IMR-90 (cell line): Measurements from ENCODE around the gene CALCOCO1. TPM values are rescaled to one million over a fixed set of nuclear protein-coding genes. Genes with fewer than 3 reads are reported as not detected.

Experiments
- ATAC-seq: fragments of 200-7000 bp; cut with Tn5 transposase; 2 replicates; pipeline ENCODE4 v1.9.1; 2020; ENCODE audit warnings: low read depth, mild to moderate bottlenecking, moderate library complexity
- BruUV-seq: library from RNA; stranded (reverse); fragments of 400-500 nt; replicated peaks from 2 replicates; lab custom pipeline; 2021; lab: Mats Ljungman, UMichigan
- CTCF ChIA-PET: fragments of 300-600 bp; formaldehyde crosslinking; extraction: SDS; loops from one replicate; lab custom pipeline; 2021; ENCODE audit warnings: antibody characterized with exemption; lab: Yijun Ruan, JAX
- POLR2A ChIA-PET: fragments of 300-600 bp; sonication (Branson Sonifier 250); formaldehyde crosslinking; loops from one replicate; lab custom pipeline; 2022; ENCODE audit warnings: antibody characterized with exemption; ENCODE audit not compliant: unreplicated experiment; lab: Charles Lee
- DNase-seq: peaks from one replicate; pipeline ENCODE4 v3.0.0; 2013
- H2AFZ ChIP-seq: replicated peaks from 2 replicates; pipeline ENCODE3; 2013; ENCODE audit warnings: low read length, mild to moderate bottlenecking; ENCODE audit not compliant: poor library complexity
- H2AK5ac ChIP-seq: 2 replicates; pipeline ENCODE4 v1.6.1; 2013; ENCODE audit warnings: low read depth, low read length, inconsistent platforms
- H2AK9ac ChIP-seq: replicated peaks from 2 replicates; pipeline ENCODE3; 2013; ENCODE audit warnings: mild to moderate bottlenecking, low read depth, low read length, moderate library complexity; ENCODE audit not compliant: poor library complexity
- H2BK120ac ChIP-seq: 2 replicates; pipeline ENCODE4 v1.6.1; 2013; ENCODE audit warnings: low read depth, low read length, inconsistent platforms
- H2BK15ac ChIP-seq: 3 replicates; pipeline ENCODE4 v1.6.1; 2013; ENCODE audit warnings: low read depth, low read length, inconsistent platforms
- H2BK20ac ChIP-seq: 2 replicates; pipeline ENCODE4 v1.6.1; 2013; ENCODE audit warnings: low read depth, mild to moderate bottlenecking, inconsistent platforms, low read length, moderate library complexity
- H2BK5ac ChIP-seq: 2 replicates; pipeline ENCODE4 v1.6.1; 2013; ENCODE audit warnings: mild to moderate bottlenecking, low read depth, low read length, inconsistent platforms; ENCODE audit not compliant: poor library complexity, severe bottlenecking
- H3K14ac ChIP-seq: replicated peaks from 2 replicates; pipeline ENCODE4 v1.6.1; 2013; ENCODE audit warnings: low read depth, low read length, inconsistent platforms
- H3K18ac ChIP-seq: 2 replicates; pipeline ENCODE4 v1.6.1; 2013; ENCODE audit warnings: low read depth, low read length, control low read depth
- H3K23ac ChIP-seq: 2 replicates; pipeline ENCODE4 v1.6.1; 2013; ENCODE audit warnings: low read depth, low read length, inconsistent platforms
- H3K27ac ChIP-seq: 2 replicates; pipeline ENCODE4 v1.5.1; 2013; ENCODE audit warnings: mild to moderate bottlenecking, control low read depth, low read length; ENCODE audit not compliant: insufficient read depth
- H3K27me3 ChIP-seq: 2 replicates; pipeline ENCODE4 v1.6.1; 2013; ENCODE audit warnings: low read length; ENCODE audit not compliant: control insufficient read depth, insufficient read depth
- H3K36me3 ChIP-seq: 2 replicates; pipeline ENCODE4 v1.6.1; 2013; ENCODE audit warnings: low read length, mixed read lengths; ENCODE audit not compliant: control insufficient read depth, insufficient read depth
- H3K4ac ChIP-seq: 2 replicates; pipeline ENCODE4 v1.6.1; 2013; ENCODE audit warnings: low read depth, low read length, inconsistent platforms
- H3K4me1 ChIP-seq: 2 replicates; pipeline ENCODE4 v1.6.1; 2013; ENCODE audit warnings: low read length, mixed read lengths; ENCODE audit not compliant: control insufficient read depth, insufficient read depth
- H3K4me2 ChIP-seq: 2 replicates; pipeline ENCODE4 v1.6.1; 2013; ENCODE audit warnings: low read depth, mild to moderate bottlenecking, control low read depth, low read length, moderate library complexity
- H3K4me3 ChIP-seq: 2 replicates; pipeline ENCODE4 v1.5.1; 2013; ENCODE audit warnings: low read depth, mild to moderate bottlenecking, control low read depth, low read length, moderate library complexity; ENCODE audit not compliant: insufficient read depth
- H3K56ac ChIP-seq: 2 replicates; pipeline ENCODE4 v1.6.1; 2013; ENCODE audit warnings: low read length, inconsistent platforms; ENCODE audit not compliant: insufficient read depth; ENCODE audit errors: extremely low read depth
- H3K79me1 ChIP-seq, 2 experiments: 2 replicates each; pipeline ENCODE4 v1.6.1; 2013; ENCODE audit warnings: low read length in 2 of 2, inconsistent platforms in 1 of 2, low read depth in 1 of 2
- H3K9ac ChIP-seq: 2 replicates; pipeline ENCODE4 v1.6.1; 2013; ENCODE audit warnings: low read depth, low read length, control low read depth
- H3K9me1 ChIP-seq: 2 replicates; pipeline ENCODE4 v1.6.1; 2013; ENCODE audit warnings: low read length, inconsistent platforms; ENCODE audit not compliant: insufficient read depth
- H3K9me3 ChIP-seq: 2 replicates; pipeline ENCODE4 v1.6.1; 2013; ENCODE audit warnings: low read length; ENCODE audit not compliant: control insufficient read depth, insufficient read depth
- H4K20me1 ChIP-seq: 2 replicates; pipeline ENCODE4 v1.6.1; 2013; ENCODE audit warnings: low read length, inconsistent platforms; ENCODE audit not compliant: insufficient read depth
- H4K5ac ChIP-seq: 2 replicates; pipeline ENCODE4 v1.6.1; 2013; ENCODE audit warnings: mild to moderate bottlenecking, low read depth, low read length, control low read depth
- H4K8ac ChIP-seq, 2 experiments: 2 replicates each; pipeline ENCODE4 v1.6.1; 2013; ENCODE audit warnings: low read depth in 2 of 2, low read length in 2 of 2, control low read depth in 1 of 2, inconsistent platforms in 1 of 2
- H4K91ac ChIP-seq: 2 replicates; pipeline ENCODE4 v1.6.1; 2013; ENCODE audit warnings: low read depth, low read length, inconsistent platforms; ENCODE audit not compliant: insufficient read depth
- CEBPB ChIP-seq: IDR thresholded peaks from 2 replicates; pipeline ENCODE4 v1.6.1; 2012; ENCODE audit warnings: low read depth, low read length, improper control_type of control experiment
- CHD1 ChIP-seq: IDR thresholded peaks from 2 replicates; pipeline ENCODE4 v1.6.1; 2012; ENCODE audit warnings: low read depth, low read length, improper control_type of control experiment
- CTCF ChIP-seq: conservative IDR thresholded peaks from 2 replicates; pipeline ENCODE4 v1.5.1; 2012; ENCODE audit warnings: mild to moderate bottlenecking, low read depth, low read length, improper control_type of control experiment
- ELK1 ChIP-seq: fragments of 150-350 bp; IDR thresholded peaks from 2 replicates; pipeline ENCODE4 v1.6.1; 2016; ENCODE audit warnings: low read depth, mild to moderate bottlenecking, low read length, moderate library complexity, borderline replicate concordance
- WGBS, 2 experiments: methylation state at CpG; one replicate each; pipeline versions ENCODE4 v1.1.5 to v1.1.7; 2013; ENCODE audit warnings: missing lambda C conversion rate in 2 of 2; ENCODE audit not compliant: insufficient read length in 1 of 2; ENCODE audit errors: extremely low coverage in 2 of 2; 5-methylcytosine and 5-hydroxymethylcytosine counted together
- dilution Hi-C: fragments of 300-500 bp; cut with HindIII; formaldehyde crosslinking; loops from one replicate; pipeline ENCODE4 v1.14.3; 2018; ENCODE audit warnings: low sequenced_read_pairs; ENCODE audit not compliant: unreplicated experiment
- in situ Hi-C: fragments of 300-500 bp; cut with MboI; formaldehyde crosslinking; loops from 3 replicates; pipeline ENCODE4 v1.14.3; 2019; ENCODE audit warnings: low sequenced_read_pairs, inconsistent platforms, mixed read lengths
- intact Hi-C: fragments of 100-400 bp; cut with micrococcal nuclease; formaldehyde crosslinking; loops from 2 replicates; pipeline ENCODE4 v1.10.0; 2022
- polyA plus RNA-seq, 3 experiments: library from polyadenylated mRNA; depleted of rRNA; stranded (reverse); fragments of >200 nt; gene quantifications; 2 replicates each; pipeline ENCODE4 v1.2.3, GENCODE V29; 2012; ENCODE audit warnings: low replicate concordance in 1 of 3
- total RNA-seq: library from RNA; depleted of rRNA; stranded (reverse); fragments of >200 nt; gene quantifications from 2 replicates; pipeline ENCODE4 v1.2.3, GENCODE V29; 2012; rRNA removed

CALCOCO1 gene
- total and polyA plus RNA-seq, 2 of the 4 experiments (the other 2 are of a cell fraction): 156 to 169 TPM

- peak overlapping the region; percentile 84; the same call in 1 of the 2 replicates for H2BK20ac ChIP-seq
- in situ Hi-C loops: no loop called here
- peak overlapping the region; percentile 90 for H2BK120ac ChIP-seq
- no peak overlapping the region for H3K4me3 ChIP-seq
- dilution Hi-C loops: no loop called here
- DNase-seq (peak; percentile 88), ATAC-seq (peak; percentile 93)
- peak overlapping the region; percentile 81 for H2AFZ ChIP-seq
- peak overlapping the region; percentile 37 for H3K56ac ChIP-seq
- H4K8ac ChIP-seq: peak overlapping the region; percentile 17 to 84; a peak in 3 of 4 replicates
- H3K9ac ChIP-seq: peak overlapping the region; percentile 73
- H3K27me3 ChIP-seq: no peaks in the 10 kb centered on the region
- H3K27ac ChIP-seq: peak overlapping the region; percentile 91
- peaks cover 13% of the 10 kb centered on the region for H3K4me1 ChIP-seq
- peak overlapping the region; percentile 57 for H4K91ac ChIP-seq
- H3K14ac ChIP-seq: peak overlapping the region; percentile 95
- H3K4ac ChIP-seq: peak overlapping the region; percentile 83
- no TSS peak for BruUV-seq
- H4K20me1 ChIP-seq: no peaks in the 10 kb centered on the region
- intact Hi-C loops: no loop called here
- peak overlapping the region; percentile 58; the same call in 1 of the 2 replicates for H2AK5ac ChIP-seq
- no peaks in the 10 kb centered on the region for H3K9me3 ChIP-seq
- peak overlapping the region; percentile 93 for H4K5ac ChIP-seq
- H3K9me1 ChIP-seq: peaks cover 7% of the 10 kb centered on the region
- peak overlapping the region; percentile 77 for H2AK9ac ChIP-seq
- peaks cover 6% of the 10 kb centered on the region for H3K36me3 ChIP-seq
- peaks cover 0 to 4% of the 10 kb centered on the region in 2 experiments; a peak in 1 of 4 replicates for H3K79me1 ChIP-seq
- peak overlapping the region; percentile 84 for H2BK5ac ChIP-seq
- TF ChIP-seq CTCF (no peak), ELK1 (no peak), CEBPB (peak; percentile 58; the same call in 1 of the 2 replicates), CHD1 (no peak)
- WGBS, 2 experiments: no CpG with 5 or more reads among the region's 3 CpGs
- peak overlapping the region; percentile 94 for H3K18ac ChIP-seq
- peak overlapping the region; percentile 87; the same call in 1 of the 2 replicates for H3K23ac ChIP-seq
- H2BK15ac ChIP-seq: peak overlapping the region; percentile 74; the same call in 2 of the 3 replicates
- CTCF ChIA-PET: interaction anchor here (0.6 to 1.7 kb wide), 3 partner anchors 9 to 84 kb away, joined by 3 to 8 read pairs (median 4); partner anchors contain the start of gene ATP5MC2
- peak overlapping the region; percentile 72 for H3K4me2 ChIP-seq
- POLR2A ChIA-PET: no interaction called here
These were observed 68.2 kb downstream of the CALCOCO1 start for GRCh38 chr12:53659011-53659551.

Other genes starting within 250 kb of the CALCOCO1 start
- 20.6 and 29.0 TPM in 2 replicates for gene MAP3K12, start 228.0 kb downstream of the CALCOCO1 start, total RNA-seq
- gene MAP3K12, start 228.0 kb downstream of the CALCOCO1 start, polyA plus RNA-seq (2012; rRNA removed): 48.6 and 52.5 TPM in 2 replicates
- gene TARBP2, start 226.2 kb downstream of the CALCOCO1 start, total RNA-seq: 27.4 and 27.8 TPM in 2 replicates
- 46.1 and 49.6 TPM in 2 replicates for gene TARBP2, start 226.2 kb downstream of the CALCOCO1 start, polyA plus RNA-seq (2012; rRNA removed)
- gene NPFF, start 220.0 kb downstream of the CALCOCO1 start, total RNA-seq: not detected in 2 replicates
- not detected in 2 replicates for gene NPFF, start 220.0 kb downstream of the CALCOCO1 start, polyA plus RNA-seq (2012; rRNA removed)
- gene ATF7, start 101.1 kb downstream of the CALCOCO1 start, total RNA-seq: 7.0 and 9.4 TPM in 2 replicates
- gene ATF7, start 101.1 kb downstream of the CALCOCO1 start, polyA plus RNA-seq (2012; rRNA removed): 15.2 and 16.3 TPM in 2 replicates
- gene ATP5MC2, start 51.4 kb downstream of the CALCOCO1 start, total RNA-seq: 138 and 361 TPM in 2 replicates
- 309 and 344 TPM in 2 replicates for gene ATP5MC2, start 51.4 kb downstream of the CALCOCO1 start, polyA plus RNA-seq (2012; rRNA removed)
- not detected in 2 replicates for gene CISTR, start 24.5 kb upstream of the CALCOCO1 start, total RNA-seq
- not detected in 2 replicates for gene CISTR, start 24.5 kb upstream of the CALCOCO1 start, polyA plus RNA-seq (2012; rRNA removed)
- gene HOXC13, start 211.4 kb upstream of the CALCOCO1 start, total RNA-seq: not detected in 2 replicates
- not detected in 2 replicates for gene HOXC13, start 211.4 kb upstream of the CALCOCO1 start, polyA plus RNA-seq (2012; rRNA removed)
- gene HOXC12, start 227.5 kb upstream of the CALCOCO1 start, total RNA-seq: not detected in 2 replicates
- not detected in 2 replicates for gene HOXC12, start 227.5 kb upstream of the CALCOCO1 start, polyA plus RNA-seq (2012; rRNA removed)
- not detected in 2 replicates for gene HOXC11, start 245.7 kb upstream of the CALCOCO1 start, total RNA-seq
- gene HOXC11, start 245.7 kb upstream of the CALCOCO1 start, polyA plus RNA-seq (2012; rRNA removed): not detected in 2 replicates
- gene HOTAIR, start 247.5 kb upstream of the CALCOCO1 start, total RNA-seq: not detected in 2 replicates
- not detected in 2 replicates for gene HOTAIR, start 247.5 kb upstream of the CALCOCO1 start, polyA plus RNA-seq (2012; rRNA removed)